Measurements from ENCODE around the gene CMC4. TPM values are rescaled to one million over a fixed set of nuclear protein-coding genes. Genes with fewer than 3 reads are reported as not detected.
A peak's percentile ranks its signal among the peaks of the same experiment; 100 is the strongest.

Gene CMC4
- total and polyA plus RNA-seq, 9 of the 15 experiments (the other 6 are each of a cell fraction or from before 2014, with no cell fraction given) = 3.5 to 16.9 (median 8.2) TPM

- TF ChIP-seq MYC (IDR thresholded peaks at IDR 0.05; ENCODE audit: low read depth, low read length) (no peak), MYC (CRISPR knock-in tag; IDR thresholded peaks at IDR 0.05; ENCODE audit: borderline replicate concordance, low read depth) (no peak), PHF20 (IDR thresholded peaks at IDR 0.05; ENCODE audit: partially characterized antibody) (peak; percentile 49), ZBTB9 (CRISPR knock-in tag; IDR thresholded peaks at IDR 0.05) (no peak), TBP (optimal IDR thresholded peaks at IDR 0.05; ENCODE audit: low read depth, low read length) (no peak), FOXK2 (conservative IDR thresholded peaks at IDR 0.05 in 1 of 2, IDR thresholded peaks at IDR 0.05 in 1 of 2; ENCODE audit: low read depth in 2 of 2) (no peak), POLR3A (IDR thresholded peaks at IDR 0.05; ENCODE audit: borderline replicate concordance, extremely low read depth, insufficient read depth, insufficient read length) (no peak), FOSL1 (tag; conservative IDR thresholded peaks at IDR 0.05) (no peak), HES1 (IDR thresholded peaks at IDR 0.05; ENCODE audit: low read depth) (0 out of 2 replicates have a peak, but pooled peaks have one; percentile 31), TOE1 (IDR thresholded peaks at IDR 0.05; ENCODE audit: borderline replicate concordance) (no peak), TOE1 (CRISPR knock-in tag; IDR thresholded peaks at IDR 0.05; ENCODE audit: borderline replicate concordance, low read depth) (no peak), REST (IDR thresholded peaks at IDR 0.05; ENCODE audit: borderline replicate concordance) (no peak), REST (CRISPR knock-in tag; IDR thresholded peaks at IDR 0.05; ENCODE audit: low read depth) (0 out of 2 replicates have a peak, but pooled peaks have one; percentile 14), ETV1 (tag; conservative IDR thresholded peaks at IDR 0.05; ENCODE audit: low read depth) (peak; percentile 64), KHSRP (IDR thresholded peaks at IDR 0.05) (no peak), ZNF316 (IDR thresholded peaks at IDR 0.05) (no peak)
These were observed 317 bp downstream of the CMC4 start (continued) for GRCh38 chrX:155070663-155070974.
